Measurements from ENCODE around the gene FSTL4.

- TF ChIP-seq POLR2A (IDR thresholded peaks at IDR 0.05) = no peak
- TF ChIP-seq, protein P1, sequence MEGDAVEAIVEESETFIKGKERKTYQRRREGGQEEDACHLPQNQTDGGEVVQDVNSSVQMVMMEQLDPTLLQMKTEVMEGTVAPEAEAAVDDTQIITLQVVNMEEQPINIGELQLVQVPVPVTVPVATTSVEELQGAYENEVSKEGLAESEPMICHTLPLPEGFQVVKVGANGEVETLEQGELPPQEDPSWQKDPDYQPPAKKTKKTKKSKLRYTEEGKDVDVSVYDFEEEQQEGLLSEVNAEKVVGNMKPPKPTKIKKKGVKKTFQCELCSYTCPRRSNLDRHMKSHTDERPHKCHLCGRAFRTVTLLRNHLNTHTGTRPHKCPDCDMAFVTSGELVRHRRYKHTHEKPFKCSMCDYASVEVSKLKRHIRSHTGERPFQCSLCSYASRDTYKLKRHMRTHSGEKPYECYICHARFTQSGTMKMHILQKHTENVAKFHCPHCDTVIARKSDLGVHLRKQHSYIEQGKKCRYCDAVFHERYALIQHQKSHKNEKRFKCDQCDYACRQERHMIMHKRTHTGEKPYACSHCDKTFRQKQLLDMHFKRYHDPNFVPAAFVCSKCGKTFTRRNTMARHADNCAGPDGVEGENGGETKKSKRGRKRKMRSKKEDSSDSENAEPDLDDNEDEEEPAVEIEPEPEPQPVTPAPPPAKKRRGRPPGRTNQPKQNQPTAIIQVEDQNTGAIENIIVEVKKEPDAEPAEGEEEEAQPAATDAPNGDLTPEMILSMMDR (IDR thresholded peaks at IDR 0.05) = no peak
Measured at GRCh38 chr5:133179405-133179804, 432.9 kb downstream of the FSTL4 start.

Measured in Peyer's patch (tissue), 4 donors.